ENCODE measurements around the gene FTSJ1.

GRCh38 chrX:48460031-48460430, 16.0 kb upstream of the FTSJ1 start:
- TF ChIP-seq CTCF (IDR thresholded peaks at IDR 0.05) = no peak
- no peak for TF ChIP-seq POLR2AphosphoS5 (IDR thresholded peaks at IDR 0.05)

All from sigmoid colon (tissue), 4 donors.